Measurements from ENCODE around the gene ZBED5.
"Not testable (repeated sequence)": the region's sequence is repeated elsewhere in the genome, so short reads cannot be mapped to it uniquely, and the experiment has no call there.

ZBED5 gene

GRCh38 chr11:10829139-10829538 lies 28.7 kb downstream of the ZBED5 start:
- TF ChIP-seq ZFX (IDR thresholded peaks at IDR 0.05; ENCODE audit: borderline replicate concordance) = no peak
- TF ChIP-seq CTCF (IDR thresholded peaks at IDR 0.05) = no peak
- no peak overlapping the region for H3K27ac ChIP-seq

- TF ChIP-seq CTCF (IDR thresholded peaks at IDR 0.05) = no peak
- TF ChIP-seq ZFX (IDR thresholded peaks at IDR 0.05; ENCODE audit: borderline replicate concordance) = no peak
Measured at GRCh38 chr11:10828402-10828801, 29.5 kb downstream of the ZBED5 start.

GRCh38 chr11:10824888-10825287 lies 33.0 kb downstream of the ZBED5 start:
- no peak overlapping the region for H3K27ac ChIP-seq
- TF ChIP-seq ZFX (IDR thresholded peaks at IDR 0.05; ENCODE audit: borderline replicate concordance) (no peak), CTCF (IDR thresholded peaks at IDR 0.05) (no peak)

More at GRCh38 chr11:10828402-10828801, 29.5 kb downstream of the ZBED5 start:
- no peak overlapping the region for H3K27ac ChIP-seq

- no peak overlapping the region for H3K27ac ChIP-seq
- TF ChIP-seq ZFX (IDR thresholded peaks at IDR 0.05; ENCODE audit: borderline replicate concordance) (no peak), CTCF (IDR thresholded peaks at IDR 0.05) (no peak)
Measured at GRCh38 chr11:10823152-10823579, 34.7 kb downstream of the ZBED5 start.

GRCh38 chr11:10822491-10822890 lies 35.4 kb downstream of the ZBED5 start:
- H3K27ac ChIP-seq = not testable (repeated sequence)

GRCh38 chr11:10818594-10818993 lies 39.3 kb downstream of the ZBED5 start:
- TF ChIP-seq ZFX (IDR thresholded peaks at IDR 0.05; ENCODE audit: borderline replicate concordance) = no peak
- TF ChIP-seq CTCF (IDR thresholded peaks at IDR 0.05) = no peak
- H3K27ac ChIP-seq = no peak overlapping the region

- no peak for TF ChIP-seq CTCF (IDR thresholded peaks at IDR 0.05)
- TF ChIP-seq ZFX (IDR thresholded peaks at IDR 0.05; ENCODE audit: borderline replicate concordance) = no peak
- no peak overlapping the region for H3K27ac ChIP-seq
Measured at GRCh38 chr11:10813945-10814344, 43.9 kb downstream of the ZBED5 start.

All from 22Rv1 (cell line).